OCI-LY1 (cell line): ENCODE data around the gene MYBPHL.

Experiments used
- H2AFZ ChIP-seq: fragments of 200-600 bp; sonication (generic), shearing (Covaris generic); 2 replicates; pipeline ENCODE4 v1.6.0; 2014; ENCODE audit warnings: antibody characterized with exemption, mild to moderate bottlenecking, low read length
- H3F3A ChIP-seq: fragments of 200-600 bp; sonication (generic), shearing (Covaris generic); 2 replicates; pipeline ENCODE4 v1.6.0; 2014; ENCODE audit warnings: mild to moderate bottlenecking, antibody characterized with exemption, low read length, moderate library complexity; ENCODE audit not compliant: insufficient read depth
- H3K27ac ChIP-seq: fragments of 200-600 bp; sonication (generic); 2 replicates; pipeline ENCODE4 v1.5.1; 2014; ENCODE audit warnings: low read length, mixed run types, mild to moderate bottlenecking, low read depth; ENCODE audit not compliant: poor library complexity, severe bottlenecking
- H3K27me3 ChIP-seq: fragments of 200-600 bp; sonication (generic); 2 replicates; pipeline ENCODE4 v1.6.0; 2014; ENCODE audit warnings: antibody characterized with exemption, mild to moderate bottlenecking, low read length, moderate library complexity; ENCODE audit not compliant: insufficient read depth
- H3K36me3 ChIP-seq: fragments of 200-600 bp; sonication (generic); 2 replicates; pipeline ENCODE4 v1.6.1; 2014; ENCODE audit warnings: mild to moderate bottlenecking, antibody characterized with exemption, low read length, moderate library complexity, mixed read lengths; ENCODE audit not compliant: insufficient read depth
- H3K4me1 ChIP-seq: fragments of 200-600 bp; sonication (generic); 2 replicates; pipeline ENCODE4 v1.5.1; 2014; ENCODE audit warnings: mild to moderate bottlenecking, low read length, moderate library complexity; ENCODE audit not compliant: insufficient read depth, severe bottlenecking
- H3K4me2 ChIP-seq: fragments of 200-600 bp; sonication (generic), shearing (Covaris generic); 2 replicates; pipeline ENCODE4 v1.6.1; 2014; ENCODE audit warnings: low read length
- H3K4me3 ChIP-seq: fragments of 200-600 bp; sonication (generic); 2 replicates; pipeline ENCODE4 v1.5.1; 2014; ENCODE audit warnings: low read length, low read depth, mild to moderate bottlenecking, mixed read lengths; ENCODE audit not compliant: poor library complexity, severe bottlenecking
- H3K79me2 ChIP-seq: fragments of 200-600 bp; shearing (Covaris generic); 2 replicates; pipeline ENCODE4 v1.6.1; 2016; ENCODE audit warnings: mixed run types, low read length, mixed read lengths; ENCODE audit not compliant: insufficient read depth
- H3K9ac ChIP-seq: fragments of 200-600 bp; sonication (generic), shearing (Covaris generic); 2 replicates; pipeline ENCODE4 v1.6.1; 2014; ENCODE audit warnings: mild to moderate bottlenecking, low read length, mixed read lengths
- H3K9me2 ChIP-seq: fragments of 200-600 bp; sonication (generic), shearing (Covaris generic); 2 replicates; pipeline ENCODE4 v1.6.1; 2014; ENCODE audit warnings: low read depth, mild to moderate bottlenecking, low read length, mixed read lengths
- H3K9me3 ChIP-seq: fragments of 200-600 bp; shearing (Covaris generic); 2 replicates; pipeline ENCODE4 v1.6.1; 2014; ENCODE audit warnings: low read length, mixed read lengths
- H4K20me1 ChIP-seq: fragments of 200-600 bp; sonication (generic), shearing (Covaris generic); 2 replicates; pipeline ENCODE4 v1.6.0; 2016; ENCODE audit warnings: mild to moderate bottlenecking, low read length; ENCODE audit not compliant: insufficient read depth
- CTCF ChIP-seq: fragments of 200-600 bp; sonication (generic), shearing (Covaris generic); IDR thresholded peaks from 2 replicates; pipeline ENCODE4 v1.5.1; 2017; ENCODE audit warnings: mild to moderate bottlenecking, antibody characterized with exemption, low read length, moderate library complexity, mixed read lengths
- EZH2 ChIP-seq: fragments of 200-600 bp; sonication (generic), shearing (Covaris generic); IDR thresholded peaks from 2 replicates; pipeline ENCODE4 v1.8.0; 2017; ENCODE audit warnings: borderline replicate concordance, mixed run types, mild to moderate bottlenecking, antibody characterized with exemption, low read length, moderate library complexity, mixed read lengths

Gene MYBPHL

GRCh38 chr1:109280862-109281261 lies 25.9 kb downstream of the MYBPHL start:
- no peaks in the 10 kb centered on the region for H3K9me2 ChIP-seq
- H3K9me3 ChIP-seq = no peaks in the 10 kb centered on the region
- H3K4me2 ChIP-seq = no peak overlapping the region
- H4K20me1 ChIP-seq = no peaks in the 10 kb centered on the region
- H2AFZ ChIP-seq = no peak overlapping the region
- H3K4me1 ChIP-seq = peaks cover 23% of the 10 kb centered on the region
- no peak overlapping the region for H3K27ac ChIP-seq
- no peaks in the 10 kb centered on the region; the same call in 1 of the 2 replicates for H3K36me3 ChIP-seq
- H3K27me3 ChIP-seq = no peaks in the 10 kb centered on the region
- no peak overlapping the region for H3K9ac ChIP-seq
- no peak for TF ChIP-seq CTCF
- TF ChIP-seq EZH2 = no peak
- H3K79me2 ChIP-seq = no peaks in the 10 kb centered on the region
- H3F3A ChIP-seq = no peaks in the 10 kb centered on the region; the same call in 1 of the 2 replicates
- H3K4me3 ChIP-seq = no peak overlapping the region

GRCh38 chr1:109279615-109280278 lies 27.1 kb downstream of the MYBPHL start:
- Histone ChIP-seq H3K4me2 (no peak overlapping the region), H3K9ac (no peak overlapping the region), H3K27ac (no peak overlapping the region), H3K27me3 (no peaks in the 10 kb centered on the region; the same call in 1 of the 2 replicates), H3K4me1 (peaks cover 23% of the 10 kb centered on the region), H3K79me2 (no peaks in the 10 kb centered on the region), H3K36me3 (no peaks in the 10 kb centered on the region; the same call in 1 of the 2 replicates), H4K20me1 (no peaks in the 10 kb centered on the region), H3K4me3 (no peak overlapping the region), H2AFZ (no peak overlapping the region), H3K9me2 (no peaks in the 10 kb centered on the region), H3F3A (no peaks in the 10 kb centered on the region; the same call in 1 of the 2 replicates), H3K9me3 (no peaks in the 10 kb centered on the region)
- TF ChIP-seq EZH2 (no peak), CTCF (no peak)

- Histone ChIP-seq H3F3A (no peaks in the 10 kb centered on the region; the same call in 1 of the 2 replicates), H3K4me1 (peaks cover 13% of the 10 kb centered on the region), H3K79me2 (no peaks in the 10 kb centered on the region), H3K27me3 (peaks cover 10% of the 10 kb centered on the region; the same call in 1 of the 2 replicates), H4K20me1 (no peaks in the 10 kb centered on the region), H3K27ac (no peak overlapping the region), H3K4me2 (no peak overlapping the region), H3K4me3 (no peak overlapping the region), H3K36me3 (no peaks in the 10 kb centered on the region), H3K9me2 (no peaks in the 10 kb centered on the region), H2AFZ (no peak overlapping the region), H3K9ac (no peak overlapping the region), H3K9me3 (no peaks in the 10 kb centered on the region)
- no peak for TF ChIP-seq EZH2
- peak; percentile 91 for TF ChIP-seq CTCF
Observed at GRCh38 chr1:109277434-109278204, 29.2 kb downstream of the MYBPHL start.
